HG03066 (cell line): Measurements from ENCODE around the gene RPUSD4.

ENCODE experiments used
- ATAC-seq: cut with Tn5 transposase; IDR thresholded peaks from one replicate; pipeline ENCODE4 v1.9.1; 2021; ENCODE audit warnings: low read depth; ENCODE audit not compliant: unreplicated experiment

The RPUSD4 gene

GRCh38 chr11:126185259-126186024, 26.0 kb downstream of the RPUSD4 start:
- ATAC-seq: no peak

DNA sequence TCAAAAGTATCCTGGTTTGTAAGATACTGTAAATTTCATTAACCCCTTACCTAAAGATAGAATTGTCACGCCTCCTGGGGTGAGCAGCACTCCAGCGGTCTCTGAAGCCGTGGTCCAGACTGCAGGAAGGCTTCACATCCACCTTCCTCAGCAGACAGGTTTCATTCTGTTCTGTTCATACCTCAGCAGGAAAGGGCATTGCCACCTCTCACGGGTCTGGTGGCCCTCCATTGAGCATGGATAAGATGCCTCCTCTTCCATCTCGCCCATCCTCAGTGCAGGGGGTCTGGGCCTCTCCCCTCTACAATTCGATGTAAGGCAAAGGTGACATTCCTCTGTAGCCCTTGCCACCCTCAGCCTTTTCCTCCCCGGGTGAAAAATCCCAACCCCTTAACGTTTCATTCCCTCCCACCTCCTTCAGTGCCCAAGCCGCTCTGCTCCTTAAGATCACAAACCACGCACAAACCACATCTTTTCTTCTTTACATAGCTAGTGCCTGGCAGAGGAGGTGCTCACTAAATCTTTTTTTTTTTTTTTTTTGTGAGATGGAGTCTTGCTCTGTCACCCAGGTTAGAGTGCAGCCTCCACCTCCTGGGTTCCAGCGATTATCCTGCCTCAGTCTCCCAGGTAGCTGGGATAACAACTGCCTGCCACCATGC, 28.5 kb downstream of the RPUSD4 start:
- ATAC-seq: no peak

GRCh38 chr11:126181939-126182730, 29.3 kb downstream of the RPUSD4 start:
- no peak for ATAC-seq

DNA sequence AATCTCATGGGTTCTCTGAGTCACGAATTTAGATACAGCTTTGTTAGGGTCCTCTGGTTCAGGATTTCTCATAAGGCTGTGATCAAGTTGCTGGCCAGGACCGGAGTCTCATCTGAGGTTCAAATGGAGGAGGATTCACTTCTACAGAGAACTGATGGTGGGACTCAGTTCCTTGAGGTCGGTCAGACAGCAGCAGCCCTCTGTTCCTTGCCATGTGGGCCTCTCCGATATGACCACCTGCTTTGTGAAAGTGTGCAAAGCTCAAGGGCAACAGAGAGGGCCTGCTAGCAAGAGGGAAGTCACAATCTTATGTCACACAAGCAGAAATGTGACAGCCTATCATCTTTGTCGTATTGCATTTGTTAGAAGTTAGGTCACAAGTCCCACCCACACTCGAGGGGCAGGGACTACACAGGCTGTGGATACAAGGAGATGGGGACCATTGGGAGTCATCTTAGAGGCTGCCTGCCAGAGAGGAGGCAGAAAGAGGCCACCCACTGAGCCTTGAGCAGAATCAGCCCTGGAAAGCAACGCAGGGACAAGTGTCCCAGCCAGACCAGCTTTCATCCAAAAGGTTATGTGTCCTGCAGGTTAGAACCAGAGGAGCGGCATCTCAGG, 34.5 kb downstream of the RPUSD4 start:
- no peak for ATAC-seq

- ATAC-seq: no peak
These were observed 36.1 kb downstream of the RPUSD4 start for GRCh38 chr11:126175393-126175792.

GRCh38 chr11:126174816-126175215, 36.6 kb downstream of the RPUSD4 start:
- ATAC-seq: no peak

DNA sequence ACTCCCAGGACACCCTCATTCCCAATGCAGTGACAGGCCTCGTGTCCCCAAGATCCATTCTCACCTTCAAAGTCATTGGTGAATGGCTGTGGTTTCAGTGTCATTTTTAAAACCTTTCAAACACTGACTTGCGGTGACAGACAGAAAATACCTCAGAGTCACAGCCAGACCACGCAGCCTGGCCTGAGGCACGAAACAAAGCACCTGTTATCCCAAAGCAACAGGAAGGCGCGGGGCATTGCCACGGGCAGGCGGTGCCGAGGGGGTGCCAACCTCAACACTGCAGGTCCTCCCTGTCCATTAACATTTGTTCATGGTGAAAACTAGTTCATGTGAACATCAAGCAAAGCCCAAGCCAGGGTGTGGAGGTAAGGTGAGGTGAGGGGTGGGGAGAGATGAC, 38.2 kb downstream of the RPUSD4 start:
- ATAC-seq: no peak

GRCh38 chr11:126172596-126173038, 38.8 kb downstream of the RPUSD4 start:
- no peak for ATAC-seq

GRCh38 chr11:126169291-126169690, 42.2 kb downstream of the RPUSD4 start:
- no peak for ATAC-seq

GRCh38 chr11:126167488-126167887, 44.0 kb downstream of the RPUSD4 start:
- no peak for ATAC-seq

GRCh38 chr11:126166413-126166812, 45.0 kb downstream of the RPUSD4 start:
- no peak for ATAC-seq

DNA sequence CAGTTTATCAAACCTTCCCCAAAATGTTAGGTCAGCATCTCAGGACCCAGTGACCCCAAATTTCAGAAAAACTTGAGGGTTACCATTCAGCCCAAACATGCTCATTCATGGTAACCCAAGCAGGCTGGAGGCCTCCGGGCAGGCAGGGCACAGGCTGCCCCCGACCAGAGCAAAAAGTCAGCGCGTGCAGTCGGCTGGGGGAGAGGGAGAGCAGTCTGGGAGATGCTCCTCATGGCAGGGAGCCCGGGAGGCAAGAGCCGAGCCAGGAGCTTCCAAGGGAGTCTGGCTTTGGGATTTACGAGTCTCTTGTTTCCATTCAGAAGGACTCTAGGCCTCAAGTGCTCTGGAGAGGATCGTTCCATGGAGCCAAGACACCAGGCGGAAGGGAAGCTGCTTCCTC, 45.7 kb downstream of the RPUSD4 start:
- ATAC-seq: no peak

DNA sequence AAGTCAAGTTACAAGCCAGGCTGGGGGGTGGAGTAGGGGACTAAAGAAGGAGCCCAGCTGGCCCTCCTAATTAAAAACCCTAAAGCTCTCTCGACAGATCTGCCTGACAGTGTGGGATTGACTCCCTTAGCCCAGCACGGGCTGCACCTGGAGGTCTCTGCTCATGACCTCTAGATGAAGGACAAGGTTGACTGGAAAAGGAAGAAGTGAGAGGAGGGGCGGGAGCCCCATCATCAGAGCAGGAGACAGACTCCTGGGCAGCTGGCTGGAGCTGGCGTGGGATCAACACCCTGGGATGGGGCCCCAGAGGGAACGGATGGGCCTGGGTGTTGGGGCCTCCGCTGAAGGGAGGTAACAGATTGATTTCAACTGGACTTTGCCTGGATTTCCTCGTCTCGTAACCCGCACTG, 46.1 kb downstream of the RPUSD4 start:
- no peak for ATAC-seq

DNA sequence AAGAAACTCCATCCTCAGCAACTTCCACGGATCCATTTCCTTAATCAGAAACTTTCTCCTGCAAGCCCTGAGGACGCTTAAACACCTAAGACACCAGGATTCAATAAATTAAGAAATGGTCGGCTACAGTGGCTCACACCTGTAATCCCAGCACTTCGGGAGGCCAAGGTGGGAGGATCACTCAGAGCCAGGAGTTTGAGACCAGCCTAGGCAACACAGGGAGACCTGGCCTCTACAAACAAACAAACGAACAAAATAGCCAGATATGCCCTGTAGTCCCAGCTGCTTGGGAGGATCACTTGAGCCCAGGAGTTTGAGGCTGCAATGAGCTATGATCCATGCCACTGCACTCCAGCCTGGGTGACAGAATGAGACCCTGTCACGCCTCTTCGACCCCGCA, 46.7 kb downstream of the RPUSD4 start:
- no peak for ATAC-seq

- no peak for ATAC-seq
These were observed 47.7 kb downstream of the RPUSD4 start for GRCh38 chr11:126163779-126164178.

DNA sequence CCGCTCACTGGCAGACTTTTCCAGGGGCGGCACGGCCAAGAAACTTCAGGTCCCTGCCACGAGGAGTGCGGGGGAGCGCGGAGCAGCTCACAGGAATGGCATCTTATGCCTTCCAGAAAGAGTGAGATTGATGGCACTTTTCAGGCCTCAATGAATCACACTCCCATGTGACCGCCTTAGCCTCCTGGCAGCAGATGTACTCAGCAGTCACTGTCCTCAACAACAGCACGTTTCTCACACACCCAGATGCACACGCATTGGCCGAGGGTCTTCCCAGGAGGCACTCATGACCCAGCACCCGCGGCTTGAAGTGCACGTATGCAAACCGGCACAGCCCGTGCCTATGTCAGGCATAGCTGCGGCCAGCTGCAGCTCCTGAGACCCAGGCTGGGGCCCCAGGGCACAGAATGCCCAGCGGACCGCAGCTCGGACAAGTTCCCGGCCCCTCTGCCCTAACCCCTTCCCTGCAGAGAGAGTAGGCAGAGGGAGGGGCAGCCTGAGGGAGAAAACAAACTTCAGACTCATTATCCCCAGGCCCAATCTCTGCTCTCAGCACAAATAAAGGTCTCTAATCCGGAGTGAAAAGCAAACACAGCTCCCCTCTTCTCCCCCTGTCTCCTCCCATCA, 48.3 kb downstream of the RPUSD4 start:
- no peak for ATAC-seq

- no peak for ATAC-seq
These were observed 49.0 kb downstream of the RPUSD4 start for GRCh38 chr11:126162306-126163030.

DNA sequence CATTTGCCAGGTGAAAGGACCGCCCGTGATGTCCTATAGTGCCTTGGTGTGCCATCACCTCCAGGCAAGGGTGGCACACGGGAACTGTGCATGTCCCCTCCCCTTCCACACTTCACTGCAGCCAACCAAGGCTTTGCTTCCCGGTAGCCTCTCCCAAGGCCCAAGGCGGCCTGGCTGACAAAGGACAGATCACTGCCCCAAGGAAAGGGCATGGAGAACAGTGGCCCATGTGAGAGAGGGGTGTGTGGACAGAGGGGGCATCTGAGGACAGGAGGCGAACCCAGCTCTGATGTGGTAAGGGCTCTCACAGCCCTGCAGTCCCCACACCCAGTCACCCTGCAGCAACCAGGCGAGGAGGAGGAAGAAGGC, 50.4 kb downstream of the RPUSD4 start:
- no peak for ATAC-seq

- no peak for ATAC-seq
These were observed 51.0 kb downstream of the RPUSD4 start for GRCh38 chr11:126160345-126161022.
